IMR-90 (cell line): Measurements from ENCODE around the gene ARMCX5. TPM values are rescaled to one million over a fixed set of nuclear protein-coding genes. Genes with fewer than 3 reads are reported as not detected.
A peak's percentile ranks its signal among the peaks of the same experiment; 100 is the strongest.

Experiments used
- ATAC-seq: fragments of 200-7000 bp; cut with Tn5 transposase; 2 replicates; pipeline ENCODE4 v1.9.1; 2020; ENCODE audit warnings: low read depth, mild to moderate bottlenecking, moderate library complexity
- BruUV-seq: library from RNA; stranded (reverse); fragments of 400-500 nt; replicated peaks from 2 replicates; lab custom pipeline; 2021; lab: Mats Ljungman, UMichigan
- CTCF ChIA-PET: fragments of 300-600 bp; formaldehyde crosslinking; extraction: SDS; loops from one replicate; lab custom pipeline; 2021; ENCODE audit warnings: antibody characterized with exemption; lab: Yijun Ruan, JAX
- POLR2A ChIA-PET: fragments of 300-600 bp; sonication (Branson Sonifier 250); formaldehyde crosslinking; loops from one replicate; lab custom pipeline; 2022; ENCODE audit warnings: antibody characterized with exemption; ENCODE audit not compliant: unreplicated experiment; lab: Charles Lee
- DNase-seq: peaks from one replicate; pipeline ENCODE4 v3.0.0; 2013
- H2AFZ ChIP-seq: replicated peaks from 2 replicates; pipeline ENCODE3; 2013; ENCODE audit warnings: low read length, mild to moderate bottlenecking; ENCODE audit not compliant: poor library complexity
- H2AK5ac ChIP-seq: 2 replicates; pipeline ENCODE4 v1.6.1; 2013; ENCODE audit warnings: low read depth, low read length, inconsistent platforms
- H2AK9ac ChIP-seq: replicated peaks from 2 replicates; pipeline ENCODE3; 2013; ENCODE audit warnings: mild to moderate bottlenecking, low read depth, low read length, moderate library complexity; ENCODE audit not compliant: poor library complexity
- H2BK120ac ChIP-seq: 2 replicates; pipeline ENCODE4 v1.6.1; 2013; ENCODE audit warnings: low read depth, low read length, inconsistent platforms
- H2BK15ac ChIP-seq: 3 replicates; pipeline ENCODE4 v1.6.1; 2013; ENCODE audit warnings: low read depth, low read length, inconsistent platforms
- H2BK20ac ChIP-seq: 2 replicates; pipeline ENCODE4 v1.6.1; 2013; ENCODE audit warnings: low read depth, mild to moderate bottlenecking, inconsistent platforms, low read length, moderate library complexity
- H2BK5ac ChIP-seq: 2 replicates; pipeline ENCODE4 v1.6.1; 2013; ENCODE audit warnings: mild to moderate bottlenecking, low read depth, low read length, inconsistent platforms; ENCODE audit not compliant: poor library complexity, severe bottlenecking
- H3K14ac ChIP-seq: replicated peaks from 2 replicates; pipeline ENCODE4 v1.6.1; 2013; ENCODE audit warnings: low read depth, low read length, inconsistent platforms
- H3K18ac ChIP-seq: 2 replicates; pipeline ENCODE4 v1.6.1; 2013; ENCODE audit warnings: low read depth, low read length, control low read depth
- H3K23ac ChIP-seq: 2 replicates; pipeline ENCODE4 v1.6.1; 2013; ENCODE audit warnings: low read depth, low read length, inconsistent platforms
- H3K27ac ChIP-seq: 2 replicates; pipeline ENCODE4 v1.5.1; 2013; ENCODE audit warnings: mild to moderate bottlenecking, control low read depth, low read length; ENCODE audit not compliant: insufficient read depth
- H3K27me3 ChIP-seq: 2 replicates; pipeline ENCODE4 v1.6.1; 2013; ENCODE audit warnings: low read length; ENCODE audit not compliant: control insufficient read depth, insufficient read depth
- H3K36me3 ChIP-seq: 2 replicates; pipeline ENCODE4 v1.6.1; 2013; ENCODE audit warnings: low read length, mixed read lengths; ENCODE audit not compliant: control insufficient read depth, insufficient read depth
- H3K4ac ChIP-seq: 2 replicates; pipeline ENCODE4 v1.6.1; 2013; ENCODE audit warnings: low read depth, low read length, inconsistent platforms
- H3K4me1 ChIP-seq: 2 replicates; pipeline ENCODE4 v1.6.1; 2013; ENCODE audit warnings: low read length, mixed read lengths; ENCODE audit not compliant: control insufficient read depth, insufficient read depth
- H3K4me2 ChIP-seq: 2 replicates; pipeline ENCODE4 v1.6.1; 2013; ENCODE audit warnings: low read depth, mild to moderate bottlenecking, control low read depth, low read length, moderate library complexity
- H3K4me3 ChIP-seq: 2 replicates; pipeline ENCODE4 v1.5.1; 2013; ENCODE audit warnings: low read depth, mild to moderate bottlenecking, control low read depth, low read length, moderate library complexity; ENCODE audit not compliant: insufficient read depth
- H3K56ac ChIP-seq: 2 replicates; pipeline ENCODE4 v1.6.1; 2013; ENCODE audit warnings: low read length, inconsistent platforms; ENCODE audit not compliant: insufficient read depth; ENCODE audit errors: extremely low read depth
- H3K79me1 ChIP-seq, 2 experiments: 2 replicates each; pipeline ENCODE4 v1.6.1; 2013; ENCODE audit warnings: low read length in 2 of 2, inconsistent platforms in 1 of 2, low read depth in 1 of 2
- H3K9ac ChIP-seq: 2 replicates; pipeline ENCODE4 v1.6.1; 2013; ENCODE audit warnings: low read depth, low read length, control low read depth
- H3K9me1 ChIP-seq: 2 replicates; pipeline ENCODE4 v1.6.1; 2013; ENCODE audit warnings: low read length, inconsistent platforms; ENCODE audit not compliant: insufficient read depth
- H3K9me3 ChIP-seq: 2 replicates; pipeline ENCODE4 v1.6.1; 2013; ENCODE audit warnings: low read length; ENCODE audit not compliant: control insufficient read depth, insufficient read depth
- H4K20me1 ChIP-seq: 2 replicates; pipeline ENCODE4 v1.6.1; 2013; ENCODE audit warnings: low read length, inconsistent platforms; ENCODE audit not compliant: insufficient read depth
- H4K5ac ChIP-seq: 2 replicates; pipeline ENCODE4 v1.6.1; 2013; ENCODE audit warnings: mild to moderate bottlenecking, low read depth, low read length, control low read depth
- H4K8ac ChIP-seq, 2 experiments: 2 replicates each; pipeline ENCODE4 v1.6.1; 2013; ENCODE audit warnings: low read depth in 2 of 2, low read length in 2 of 2, control low read depth in 1 of 2, inconsistent platforms in 1 of 2
- H4K91ac ChIP-seq: 2 replicates; pipeline ENCODE4 v1.6.1; 2013; ENCODE audit warnings: low read depth, low read length, inconsistent platforms; ENCODE audit not compliant: insufficient read depth
- MAZ ChIP-seq: IDR thresholded peaks from 2 replicates; pipeline ENCODE4 v1.6.1; 2012; ENCODE audit warnings: low read depth, mild to moderate bottlenecking, low read length, improper control_type of control experiment, moderate library complexity, borderline replicate concordance
- RAD21 ChIP-seq: IDR thresholded peaks from 2 replicates; pipeline ENCODE4 v1.6.1; 2012; ENCODE audit warnings: low read length, improper control_type of control experiment
- WGBS, 2 experiments: methylation state at CpG; one replicate each; pipeline versions ENCODE4 v1.1.5 to v1.1.7; 2013; ENCODE audit warnings: missing lambda C conversion rate in 2 of 2; ENCODE audit not compliant: insufficient read length in 1 of 2; ENCODE audit errors: extremely low coverage in 2 of 2; 5-methylcytosine and 5-hydroxymethylcytosine counted together
- dilution Hi-C: fragments of 300-500 bp; cut with HindIII; formaldehyde crosslinking; loops from one replicate; pipeline ENCODE4 v1.14.3; 2018; ENCODE audit warnings: low sequenced_read_pairs; ENCODE audit not compliant: unreplicated experiment
- in situ Hi-C: fragments of 300-500 bp; cut with MboI; formaldehyde crosslinking; loops from 3 replicates; pipeline ENCODE4 v1.14.3; 2019; ENCODE audit warnings: low sequenced_read_pairs, inconsistent platforms, mixed read lengths
- intact Hi-C: fragments of 100-400 bp; cut with micrococcal nuclease; formaldehyde crosslinking; loops from 2 replicates; pipeline ENCODE4 v1.10.0; 2022
- polyA plus RNA-seq, 3 experiments: library from polyadenylated mRNA; depleted of rRNA; stranded (reverse); fragments of >200 nt; gene quantifications; 2 replicates each; pipeline ENCODE4 v1.2.3, GENCODE V29; 2012; ENCODE audit warnings: low replicate concordance in 1 of 3
- total RNA-seq: library from RNA; depleted of rRNA; stranded (reverse); fragments of >200 nt; gene quantifications from 2 replicates; pipeline ENCODE4 v1.2.3, GENCODE V29; 2012; rRNA removed
- TF ChIP-seq, protein P1 (sequence below): conservative IDR thresholded peaks from 2 replicates; pipeline ENCODE4 v1.5.1; 2012; ENCODE audit warnings: mild to moderate bottlenecking, low read depth, low read length, improper control_type of control experiment

Gene ARMCX5
- total and polyA plus RNA-seq, 2 of the 4 experiments (the other 2 are of a cell fraction), result 12.2 to 24.9 TPM

- ATAC-seq (peak; percentile 44), DNase-seq (peak; percentile 29)
- Histone ChIP-seq H3K14ac (no peak overlapping the region), H3K27me3 (peaks cover 2% of the 10 kb centered on the region; the same call in 1 of the 2 replicates), H3K79me1 (0 out of 4 replicates have a peak, but pooled peaks cover 0 to 4% of the 10 kb centered on the region in 2 experiments), H4K8ac (peak overlapping the region in 1 of 2 experiments; percentile 47; a peak in 1 of 4 replicates), H2AFZ (peak overlapping the region; percentile 85), H3K4me1 (no peaks in the 10 kb centered on the region), H4K5ac (no peak overlapping the region), H3K56ac (no peak overlapping the region), H3K23ac (no peak overlapping the region), H3K4ac (no peak overlapping the region), H2BK120ac (no peak overlapping the region), H3K9me1 (no peaks in the 10 kb centered on the region; the same call in 1 of the 2 replicates), H4K91ac (no peak overlapping the region), H3K9me3 (no peaks in the 10 kb centered on the region), H4K20me1 (no peaks in the 10 kb centered on the region), H3K9ac (no peak overlapping the region), H3K18ac (no peak overlapping the region), H3K27ac (no peak overlapping the region), H2BK15ac (no peak overlapping the region), H3K36me3 (no peaks in the 10 kb centered on the region), H3K4me3 (peak overlapping the region; percentile 51), H2AK9ac (no peak overlapping the region), H3K4me2 (peak overlapping the region; percentile 93), H2BK5ac (no peak overlapping the region), H2BK20ac (no peak overlapping the region), H2AK5ac (no peak overlapping the region)
- in situ Hi-C loops (no loop called here), intact Hi-C loops (loop anchor here (5.0 kb wide), 1 partner anchor 50 kb away; no protein-coding TSS in a partner anchor), dilution Hi-C loops (no loop called here)
- TF ChIP-seq RAD21 (peak; percentile 38), MAZ (no peak)
- TF ChIP-seq, protein P1, sequence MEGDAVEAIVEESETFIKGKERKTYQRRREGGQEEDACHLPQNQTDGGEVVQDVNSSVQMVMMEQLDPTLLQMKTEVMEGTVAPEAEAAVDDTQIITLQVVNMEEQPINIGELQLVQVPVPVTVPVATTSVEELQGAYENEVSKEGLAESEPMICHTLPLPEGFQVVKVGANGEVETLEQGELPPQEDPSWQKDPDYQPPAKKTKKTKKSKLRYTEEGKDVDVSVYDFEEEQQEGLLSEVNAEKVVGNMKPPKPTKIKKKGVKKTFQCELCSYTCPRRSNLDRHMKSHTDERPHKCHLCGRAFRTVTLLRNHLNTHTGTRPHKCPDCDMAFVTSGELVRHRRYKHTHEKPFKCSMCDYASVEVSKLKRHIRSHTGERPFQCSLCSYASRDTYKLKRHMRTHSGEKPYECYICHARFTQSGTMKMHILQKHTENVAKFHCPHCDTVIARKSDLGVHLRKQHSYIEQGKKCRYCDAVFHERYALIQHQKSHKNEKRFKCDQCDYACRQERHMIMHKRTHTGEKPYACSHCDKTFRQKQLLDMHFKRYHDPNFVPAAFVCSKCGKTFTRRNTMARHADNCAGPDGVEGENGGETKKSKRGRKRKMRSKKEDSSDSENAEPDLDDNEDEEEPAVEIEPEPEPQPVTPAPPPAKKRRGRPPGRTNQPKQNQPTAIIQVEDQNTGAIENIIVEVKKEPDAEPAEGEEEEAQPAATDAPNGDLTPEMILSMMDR, result peak; percentile 55
- BruUV-seq, result no TSS peak
- 44% methylated on average over 8 of the region's 22 CpGs; no CpG with 5 or more reads in 1 of the 2 experiments for WGBS, 2 experiments
- ChIA-PET POLR2A (no interaction called here), CTCF (no interaction called here)
These were observed 52.8 kb downstream of the ARMCX5 start for GRCh38 chrX:102652031-102652688.

Other genes with a start within 250 kb of the ARMCX5 start
- not detected in 2 replicates for gene NXF2B, start 159.5 kb upstream of the ARMCX5 start, total RNA-seq
- not detected in 2 replicates for gene NXF2B, start 159.5 kb upstream of the ARMCX5 start, polyA plus RNA-seq (2012; rRNA removed)
- gene TCP11X2, start 127.7 kb upstream of the ARMCX5 start, total RNA-seq, result not detected in 2 replicates
- gene TCP11X2, start 127.7 kb upstream of the ARMCX5 start, polyA plus RNA-seq (2012; rRNA removed), result not detected in 2 replicates
- 13.6 and 32.8 TPM in 2 replicates for gene TMSB15A, start 82.8 kb upstream of the ARMCX5 start, total RNA-seq
- gene TMSB15A, start 82.8 kb upstream of the ARMCX5 start, polyA plus RNA-seq (2012; rRNA removed), result 28.8 and 30.5 TPM in 2 replicates
- gene GPRASP1, start 52.0 kb downstream of the ARMCX5 start, total RNA-seq, result 1.3 and 1.7 TPM in 2 replicates
- gene GPRASP1, start 52.0 kb downstream of the ARMCX5 start, polyA plus RNA-seq (2012; rRNA removed), result 1.2 and 1.5 TPM in 2 replicates
- gene GPRASP2, start 112.9 kb downstream of the ARMCX5 start, total RNA-seq, result 23.6 and 24.7 TPM in 2 replicates
- 9.0 and 9.4 TPM in 2 replicates for gene GPRASP2, start 112.9 kb downstream of the ARMCX5 start, polyA plus RNA-seq (2012; rRNA removed)
- 6.9 and 8.1 TPM in 2 replicates for gene GPRASP3, start 121.2 kb downstream of the ARMCX5 start, total RNA-seq
- 1.4 and 2.2 TPM in 2 replicates for gene GPRASP3, start 121.2 kb downstream of the ARMCX5 start, polyA plus RNA-seq (2012; rRNA removed)